OCI-LY3 (cell line): Measurements from ENCODE around the gene OAS2.

Source experiments
- EZH2phosphoT487 ChIP-seq: fragments of 200-600 bp; shearing (Covaris generic); IDR thresholded peaks from 2 replicates; pipeline ENCODE4 v1.6.1; 2018; ENCODE audit warnings: antibody characterized with exemption, mixed run types, low read depth
- TF ChIP-seq, protein P1 (sequence below): fragments of 200-600, 300-600 bp; sonication (generic); IDR thresholded peaks from 2 replicates; pipeline ENCODE4 v1.5.1; 2014; ENCODE audit warnings: antibody characterized with exemption, low read length, low read depth

DNA sequence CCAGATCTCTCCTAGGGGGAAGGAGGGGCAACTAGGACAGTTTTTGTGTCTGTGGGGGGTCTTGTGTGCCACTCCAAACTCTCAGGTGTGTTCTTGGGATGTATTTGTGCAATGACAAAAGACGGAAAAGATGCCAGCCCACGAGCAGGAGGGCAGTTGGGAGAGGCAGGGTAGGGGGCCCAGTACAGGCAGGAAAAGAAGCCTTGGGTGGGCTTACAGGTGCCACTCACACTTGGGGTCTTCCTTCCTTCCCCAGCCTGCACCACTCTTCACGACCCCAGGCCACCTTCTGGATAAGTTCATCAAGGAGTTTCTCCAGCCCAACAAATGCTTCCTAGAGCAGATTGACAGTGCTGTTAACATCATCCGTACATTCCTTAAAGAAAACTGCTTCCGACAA, 24.4 kb downstream of the OAS2 start:
- TF ChIP-seq, protein P1, sequence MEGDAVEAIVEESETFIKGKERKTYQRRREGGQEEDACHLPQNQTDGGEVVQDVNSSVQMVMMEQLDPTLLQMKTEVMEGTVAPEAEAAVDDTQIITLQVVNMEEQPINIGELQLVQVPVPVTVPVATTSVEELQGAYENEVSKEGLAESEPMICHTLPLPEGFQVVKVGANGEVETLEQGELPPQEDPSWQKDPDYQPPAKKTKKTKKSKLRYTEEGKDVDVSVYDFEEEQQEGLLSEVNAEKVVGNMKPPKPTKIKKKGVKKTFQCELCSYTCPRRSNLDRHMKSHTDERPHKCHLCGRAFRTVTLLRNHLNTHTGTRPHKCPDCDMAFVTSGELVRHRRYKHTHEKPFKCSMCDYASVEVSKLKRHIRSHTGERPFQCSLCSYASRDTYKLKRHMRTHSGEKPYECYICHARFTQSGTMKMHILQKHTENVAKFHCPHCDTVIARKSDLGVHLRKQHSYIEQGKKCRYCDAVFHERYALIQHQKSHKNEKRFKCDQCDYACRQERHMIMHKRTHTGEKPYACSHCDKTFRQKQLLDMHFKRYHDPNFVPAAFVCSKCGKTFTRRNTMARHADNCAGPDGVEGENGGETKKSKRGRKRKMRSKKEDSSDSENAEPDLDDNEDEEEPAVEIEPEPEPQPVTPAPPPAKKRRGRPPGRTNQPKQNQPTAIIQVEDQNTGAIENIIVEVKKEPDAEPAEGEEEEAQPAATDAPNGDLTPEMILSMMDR: no peak
- TF ChIP-seq EZH2phosphoT487: no peak
